ENCODE results near the gene TMEM125. TPM values are rescaled to one million over a fixed set of nuclear protein-coding genes. Genes with fewer than 3 reads are reported as not detected.

TMEM125 gene
- not detected in 5 replicates for total RNA-seq (2022; extraction: Qiagen RNA extraction)

GRCh38 chr1:43269627-43270375, at the start of gene TMEM125:
TMEM125 (plus strand) TSS chr1:43269983; CDS start chr1:43272723, 2,740 bp downstream.

GRCh38 chr1:43285269-43285990, 15.6 kb downstream of the TMEM125 start, which contains the start of gene C1orf210:
C1orf210 (minus strand) TSS chr1:43285581; CDS start chr1:43283270, 2,311 bp downstream.

GRCh38 chr1:43300378-43301094, 30.8 kb downstream of the TMEM125 start, which contains the start of gene TIE1:
TIE1 (plus strand) TSS chr1:43300982; CDS start chr1:43301072, 90 bp downstream.

Other genes starting within 250 kb of the TMEM125 start
- gene EBNA1BP2, start 97.7 kb upstream of the TMEM125 start, total RNA-seq (2022; extraction: Qiagen RNA extraction) = 178 to 195 TPM (median 180 TPM) in 5 replicates
- gene CFAP57, start 97.7 kb upstream of the TMEM125 start, total RNA-seq (2022; extraction: Qiagen RNA extraction) = 0.22 to 0.65 TPM (median 0.39 TPM) in 5 replicates
- not detected in 5 replicates for gene C1orf210, start 15.6 kb downstream of the TMEM125 start, total RNA-seq (2022; extraction: Qiagen RNA extraction)
- not detected in 5 replicates for gene TIE1, start 31.0 kb downstream of the TMEM125 start, total RNA-seq (2022; extraction: Qiagen RNA extraction)
- 0.23 TPM in 1 of 5 replicates, not detected in the others for gene MPL, start 67.8 kb downstream of the TMEM125 start, total RNA-seq (2022; extraction: Qiagen RNA extraction)
- gene CDC20, start 89.0 kb downstream of the TMEM125 start, total RNA-seq (2022; extraction: Qiagen RNA extraction) = 178 to 205 TPM (median 195 TPM) in 5 replicates
- gene ELOVL1, start 98.0 kb downstream of the TMEM125 start, total RNA-seq (2022; extraction: Qiagen RNA extraction) = 131 to 158 TPM (median 137 TPM) in 5 replicates
- 34.7 to 37.6 TPM (median 36.1 TPM) in 5 replicates for gene MED8, start 119.8 kb downstream of the TMEM125 start, total RNA-seq (2022; extraction: Qiagen RNA extraction)
- gene SZT2, start 119.9 kb downstream of the TMEM125 start, total RNA-seq (2022; extraction: Qiagen RNA extraction) = 4.8 to 9.4 TPM (median 6.5 TPM) in 5 replicates
- gene HYI, start 183.9 kb downstream of the TMEM125 start, total RNA-seq (2022; extraction: Qiagen RNA extraction) = 12.2 to 17.2 TPM (median 16.2 TPM) in 5 replicates